HG02642 (cell line): ENCODE measurements around the gene MTG1.
A peak's percentile ranks its signal among the peaks of the same experiment; 100 is the strongest.
"Not testable (repeated sequence)": the region's sequence is repeated elsewhere in the genome, so short reads cannot be mapped to it uniquely, and the experiment has no call there.

Experiments
- ATAC-seq: cut with Tn5 transposase; IDR thresholded peaks from one replicate; pipeline ENCODE4 v1.9.1; 2021; ENCODE audit warnings: mild to moderate bottlenecking; ENCODE audit not compliant: unreplicated experiment, poor library complexity

MTG1 gene

DNA sequence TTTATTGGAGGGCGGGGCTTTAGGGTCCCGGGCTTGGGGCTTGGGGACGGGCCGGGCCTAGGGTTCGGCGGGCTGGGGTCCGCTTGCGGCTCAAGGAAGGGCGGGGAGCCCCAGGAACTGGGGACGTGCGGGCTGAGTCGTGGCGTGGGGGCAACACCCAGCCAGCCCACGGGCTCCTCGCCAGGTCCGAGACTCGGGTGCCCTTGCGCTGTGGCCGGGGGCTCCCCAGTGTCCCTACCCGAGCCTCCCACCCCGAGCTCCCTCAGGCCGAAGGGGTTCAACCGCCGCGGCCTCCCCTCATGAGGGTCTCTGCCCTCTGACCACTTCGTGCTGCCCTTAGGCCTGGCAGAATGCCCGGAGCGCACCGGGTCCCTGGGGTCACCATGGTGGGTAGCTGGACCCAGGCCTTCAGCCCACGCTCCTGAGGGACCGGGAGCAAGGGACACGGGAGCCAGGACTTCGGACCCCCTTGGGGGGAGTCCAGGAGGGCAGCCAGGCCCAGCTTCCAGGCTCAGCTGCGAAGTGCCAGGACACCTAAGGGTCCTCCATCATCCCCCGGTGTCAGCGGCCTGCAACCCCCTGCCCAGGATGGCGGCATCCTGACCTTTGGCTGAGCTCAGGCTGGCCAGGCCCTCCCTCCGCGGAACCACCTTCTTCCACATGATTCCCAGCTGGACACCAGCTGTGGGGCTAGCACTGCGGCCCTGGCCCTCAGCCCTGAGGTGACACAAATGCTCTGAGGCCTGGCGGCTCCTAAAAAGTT, 35.6 kb upstream of the MTG1 start:
- ATAC-seq = no peak

- ATAC-seq = no peak
Observed at GRCh38 chr10:133358925-133359310, 35.0 kb upstream of the MTG1 start.

GRCh38 chr10:133359554-133359971, 34.4 kb upstream of the MTG1 start:
- ATAC-seq = no peak

DNA sequence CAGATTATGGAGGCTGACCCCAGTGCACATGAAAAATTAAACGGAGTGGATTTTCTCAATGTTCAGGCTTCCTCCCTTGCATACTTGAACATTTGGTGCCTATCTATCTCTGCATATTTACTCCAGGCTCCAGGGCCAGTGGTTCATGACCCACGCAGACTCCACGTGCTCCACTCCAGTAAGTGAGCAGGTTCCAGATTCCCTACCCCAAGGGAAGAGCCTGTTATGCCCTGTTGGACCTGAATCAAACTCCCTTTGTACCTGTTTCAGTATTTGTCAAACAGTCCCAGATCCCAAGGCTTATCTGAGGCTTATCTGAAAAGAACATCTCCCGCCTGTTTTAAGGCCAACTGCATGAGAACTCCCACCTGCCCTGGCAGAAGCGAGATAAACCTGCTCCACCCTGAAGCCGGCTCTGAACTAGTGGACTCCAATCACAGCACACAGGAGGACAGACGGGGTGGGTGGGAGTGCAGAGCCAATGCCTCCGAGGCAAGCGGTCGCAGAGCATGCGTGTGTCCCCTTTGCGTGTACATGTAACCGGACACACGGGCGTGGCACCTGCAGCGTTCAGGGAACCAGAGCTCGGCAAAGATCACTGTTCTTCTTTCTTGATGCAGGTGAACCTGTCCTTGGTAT, 33.9 kb upstream of the MTG1 start:
- ATAC-seq = no peak

DNA sequence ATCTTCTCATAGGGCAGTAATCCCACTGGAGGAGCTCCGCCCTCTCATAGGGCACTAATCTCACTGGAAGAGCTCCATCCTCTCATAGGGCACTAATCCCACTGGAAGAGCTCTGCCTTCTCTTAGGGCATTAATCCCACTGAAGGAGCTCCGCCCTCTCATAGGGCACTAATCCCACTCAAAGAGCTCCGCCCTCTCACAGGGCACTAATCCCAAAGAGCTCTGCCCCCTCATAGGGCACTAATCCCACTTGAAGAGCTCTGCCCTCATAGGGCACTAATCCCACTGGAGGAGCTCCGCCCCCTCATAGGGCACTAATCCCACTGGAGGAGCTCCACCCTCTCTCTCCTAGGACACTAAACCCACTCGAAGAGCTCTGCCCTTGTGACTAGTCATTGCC, 32.7 kb upstream of the MTG1 start:
- no peak for ATAC-seq

- no peak for ATAC-seq
Observed at GRCh38 chr10:133361773-133362441, 32.0 kb upstream of the MTG1 start.

DNA sequence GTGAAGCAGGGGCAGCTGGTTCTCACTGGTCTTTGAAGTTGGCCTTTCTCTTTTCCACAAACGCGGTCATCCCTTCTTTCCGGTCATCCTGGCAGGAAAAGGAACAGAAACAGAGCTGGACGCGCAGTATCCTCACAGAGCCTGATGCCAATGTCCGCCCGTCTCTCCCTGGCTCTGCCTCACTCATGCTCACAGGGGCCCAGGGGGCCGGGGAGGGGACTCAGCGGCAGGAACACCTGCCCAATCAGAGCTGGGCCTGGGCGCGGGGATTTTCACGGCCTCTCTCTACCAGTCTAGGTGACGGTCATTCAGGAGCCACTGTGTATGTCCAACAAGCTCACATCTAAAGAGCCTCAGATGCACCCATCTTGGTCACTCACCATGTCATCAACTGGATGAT, 31.1 kb upstream of the MTG1 start:
- ATAC-seq = no peak

DNA sequence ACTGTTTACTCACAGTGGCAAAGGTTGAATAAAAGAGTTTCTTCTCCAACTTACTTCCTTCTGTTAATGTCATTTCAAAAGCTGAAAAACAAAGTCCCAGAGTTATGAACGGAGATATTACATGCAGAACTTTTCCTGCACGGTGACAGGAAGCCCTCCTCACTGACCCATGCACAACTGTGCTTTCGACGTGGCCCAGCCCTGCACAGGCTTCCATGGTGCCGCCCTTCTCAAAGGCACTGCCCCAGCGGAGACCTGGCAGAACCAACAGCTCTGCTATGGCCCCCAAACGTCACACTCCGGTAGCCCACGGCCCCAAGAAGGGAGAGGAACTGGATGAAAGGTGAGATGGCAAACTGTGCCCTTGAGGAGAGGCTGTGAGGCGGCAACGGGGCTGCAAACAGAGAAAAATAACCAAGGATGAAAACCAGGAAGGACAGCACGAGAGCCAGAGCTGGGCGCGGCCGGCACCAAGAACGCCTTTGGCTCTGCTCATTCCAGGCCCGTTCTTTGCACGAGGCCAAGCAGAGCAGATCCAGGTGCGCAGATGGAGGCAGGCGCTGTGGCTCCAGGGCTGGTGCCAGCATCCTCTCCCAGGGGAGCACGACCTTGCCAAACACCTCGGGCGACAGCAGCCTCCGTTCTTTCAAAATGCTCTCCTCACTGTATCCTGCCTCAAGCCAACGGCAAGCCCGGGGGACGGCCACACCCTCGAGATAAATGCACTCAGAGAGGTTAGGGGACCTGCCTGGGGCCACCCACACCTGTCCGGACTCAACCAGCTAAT, 29.1 kb upstream of the MTG1 start:
- no peak for ATAC-seq

DNA sequence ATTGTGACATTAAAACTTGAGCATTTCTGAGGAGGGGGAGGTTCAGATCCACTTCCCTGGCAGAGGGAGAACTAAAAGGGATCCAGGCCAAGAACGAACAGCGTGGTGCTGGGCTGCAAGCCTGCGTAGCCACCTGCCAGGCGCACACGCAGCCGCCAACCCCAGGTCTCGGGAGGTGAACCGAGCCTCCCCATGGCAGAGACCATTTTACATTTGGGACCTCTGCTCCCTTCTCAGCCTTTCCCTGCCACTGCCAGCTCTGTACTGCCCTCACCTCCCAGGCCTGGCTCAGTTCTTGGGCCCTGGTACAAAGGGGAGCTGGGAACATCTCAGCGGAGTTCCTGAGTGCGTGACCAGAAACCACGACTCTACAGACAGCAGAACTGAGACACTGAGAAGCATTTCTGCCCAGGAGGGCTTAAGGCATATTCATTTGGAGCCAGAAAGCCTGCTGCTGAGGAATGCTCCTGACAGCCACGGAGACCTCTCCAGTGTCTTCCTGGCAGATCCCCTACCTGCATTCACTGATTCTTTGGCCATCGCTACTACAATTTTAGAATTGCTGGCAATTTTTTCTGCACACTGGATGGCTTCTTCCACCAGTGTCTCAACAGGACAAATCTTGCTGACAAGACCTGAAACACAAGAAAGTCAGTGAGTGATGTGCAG, 28.4 kb upstream of the MTG1 start:
- ATAC-seq = no peak

GRCh38 chr10:133366130-133366478, 27.9 kb upstream of the MTG1 start:
- no peak for ATAC-seq

- ATAC-seq = no peak
Observed at GRCh38 chr10:133366751-133367150, 27.2 kb upstream of the MTG1 start.

DNA sequence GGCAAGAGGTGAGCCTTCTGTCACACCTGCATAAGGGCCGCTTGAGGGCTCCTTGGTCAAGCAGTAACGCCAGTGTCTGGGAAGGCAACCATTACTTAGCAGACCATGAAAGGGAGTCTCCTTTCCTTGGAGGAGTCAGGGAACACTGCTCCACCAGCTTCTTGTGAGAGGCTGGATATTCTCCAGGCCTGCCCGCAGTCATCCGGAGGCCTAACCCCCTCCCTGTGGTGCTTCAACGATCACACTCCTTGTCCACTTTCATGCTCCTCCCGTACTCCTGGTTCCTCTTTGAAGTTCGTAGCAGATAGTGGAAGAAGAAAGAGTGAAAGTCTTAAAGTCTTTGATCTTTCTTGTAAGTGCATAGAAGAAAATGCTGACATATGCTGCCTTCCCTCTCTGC, 26.5 kb upstream of the MTG1 start:
- ATAC-seq = not testable (repeated sequence)

DNA sequence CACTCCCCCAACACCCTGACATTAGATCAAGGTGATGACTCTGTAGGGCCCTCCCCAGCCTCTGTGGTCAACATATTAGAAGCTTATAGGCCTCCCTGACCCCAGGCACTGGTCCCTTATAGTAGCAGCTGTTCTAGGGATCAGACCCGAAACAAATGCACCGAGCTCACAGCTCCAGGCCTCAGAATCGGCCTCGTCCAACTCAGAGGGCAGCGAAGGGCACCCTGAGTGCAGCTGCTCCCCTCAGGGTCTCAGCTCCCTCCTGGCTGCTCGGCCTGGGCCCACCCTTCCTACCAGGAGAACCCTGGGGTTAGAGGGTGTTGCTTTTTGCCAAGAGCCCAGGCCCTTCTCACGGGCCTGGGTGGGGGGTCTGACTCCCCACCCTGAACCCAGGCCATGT, 25.8 kb upstream of the MTG1 start:
- no peak for ATAC-seq

DNA sequence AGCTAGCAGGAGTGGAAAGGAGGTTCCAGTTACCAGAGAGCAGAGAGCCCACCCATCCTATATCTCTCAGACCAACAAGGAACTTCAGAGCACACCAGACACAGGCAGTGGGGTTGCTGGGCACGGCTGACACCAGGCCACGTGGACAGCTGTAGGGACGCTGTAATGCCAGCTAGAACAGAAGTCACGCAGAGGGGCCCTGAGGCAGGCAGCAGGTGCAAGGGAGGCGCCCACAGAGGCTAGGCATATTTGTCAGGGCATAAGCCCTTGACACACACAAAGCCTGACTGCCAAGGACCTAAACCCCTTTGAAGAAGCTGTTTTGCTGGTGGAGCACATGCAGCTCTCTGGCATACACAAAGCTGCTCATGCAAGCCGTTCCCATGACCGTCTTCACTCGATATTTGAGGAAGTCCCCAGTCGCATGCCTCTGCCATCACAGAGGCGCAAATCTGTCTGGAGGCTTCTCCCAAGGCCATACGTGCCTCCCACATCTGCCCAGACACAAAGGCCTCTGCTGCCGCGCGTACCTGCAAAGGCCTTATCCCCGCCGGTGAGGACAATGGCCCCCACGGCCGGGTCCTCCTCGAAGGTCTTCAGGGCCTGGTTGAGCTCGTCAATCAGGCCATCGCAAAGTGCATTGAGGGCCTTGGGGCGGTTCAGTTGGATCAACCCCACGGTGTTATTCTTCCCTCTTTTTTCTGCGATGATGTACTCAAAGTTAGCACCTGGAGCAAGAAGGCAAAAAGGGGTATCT, 23.7 kb upstream of the MTG1 start:
- no peak for ATAC-seq

DNA sequence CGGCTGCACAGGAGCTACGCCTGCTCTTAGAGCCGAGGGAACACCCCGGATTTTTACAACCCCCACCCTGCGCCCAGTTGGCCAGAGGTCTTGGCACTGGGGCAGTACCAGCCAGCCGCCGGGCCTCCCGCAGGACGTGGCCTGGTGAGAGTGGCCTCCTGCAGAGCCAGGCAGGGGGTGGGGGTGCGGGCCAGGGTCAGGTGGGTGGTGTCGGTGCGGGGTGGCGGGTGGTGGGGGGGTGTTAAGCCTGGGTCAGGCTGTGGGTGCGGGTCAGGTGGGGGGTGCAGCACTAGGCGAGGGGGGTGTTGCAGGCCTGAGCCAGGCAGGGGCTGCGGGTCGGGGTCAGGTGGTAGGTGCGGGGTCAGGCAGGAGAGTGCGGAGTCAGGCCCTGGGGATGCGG, 21.4 kb upstream of the MTG1 start:
- no peak for ATAC-seq

DNA sequence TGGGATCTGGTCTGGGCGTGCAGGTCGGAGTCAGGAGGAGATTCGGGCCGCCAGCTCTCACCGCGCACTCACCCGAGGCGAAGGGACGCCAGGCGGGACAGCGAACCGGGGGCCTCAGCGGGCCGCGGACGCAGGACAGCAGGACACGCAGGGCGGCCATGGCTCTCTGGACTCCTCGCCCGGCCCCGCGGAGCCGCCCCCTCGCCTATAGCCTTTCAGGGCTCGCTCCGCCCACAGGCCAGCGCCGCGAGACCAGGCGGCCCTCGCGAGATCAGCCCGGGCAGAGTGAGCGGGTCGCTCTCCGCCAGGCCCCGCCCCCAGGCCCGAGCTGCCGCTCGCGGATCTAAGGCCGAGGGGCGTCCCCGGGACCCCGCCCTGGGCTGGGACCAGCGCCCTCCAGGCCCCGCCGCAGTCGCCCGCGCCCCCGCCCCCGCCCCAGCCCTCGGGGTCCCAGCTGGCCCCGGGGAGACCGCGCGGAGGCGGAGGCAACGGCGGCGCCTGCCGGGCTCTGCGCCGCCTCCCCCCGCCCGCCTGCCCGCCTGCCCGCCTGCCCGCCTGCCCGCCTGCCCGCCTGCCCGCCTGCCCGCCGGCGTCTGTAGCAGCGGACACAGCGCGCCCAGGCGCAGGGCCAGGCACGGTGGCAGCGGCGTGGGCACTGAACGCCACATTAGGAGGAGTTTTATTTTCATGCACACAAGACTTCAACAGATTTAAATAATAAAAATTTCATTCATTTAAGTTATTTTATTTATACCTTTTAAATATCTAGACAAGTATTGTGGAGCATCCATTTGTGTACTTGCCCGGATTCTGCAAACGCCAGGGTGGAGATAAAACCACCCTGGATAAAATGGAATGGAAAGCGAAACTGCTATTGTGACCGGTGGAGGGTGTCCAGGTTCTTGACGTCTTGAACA, 20.5 kb upstream of the MTG1 start, which contains the start of gene ECHS1:
Gene ECHS1 (minus strand): TSS at position 181 of the 917 bp plus-strand sequence. CDS start 21 bp downstream, at position 160.
- peak; percentile 93 for ATAC-seq

DNA sequence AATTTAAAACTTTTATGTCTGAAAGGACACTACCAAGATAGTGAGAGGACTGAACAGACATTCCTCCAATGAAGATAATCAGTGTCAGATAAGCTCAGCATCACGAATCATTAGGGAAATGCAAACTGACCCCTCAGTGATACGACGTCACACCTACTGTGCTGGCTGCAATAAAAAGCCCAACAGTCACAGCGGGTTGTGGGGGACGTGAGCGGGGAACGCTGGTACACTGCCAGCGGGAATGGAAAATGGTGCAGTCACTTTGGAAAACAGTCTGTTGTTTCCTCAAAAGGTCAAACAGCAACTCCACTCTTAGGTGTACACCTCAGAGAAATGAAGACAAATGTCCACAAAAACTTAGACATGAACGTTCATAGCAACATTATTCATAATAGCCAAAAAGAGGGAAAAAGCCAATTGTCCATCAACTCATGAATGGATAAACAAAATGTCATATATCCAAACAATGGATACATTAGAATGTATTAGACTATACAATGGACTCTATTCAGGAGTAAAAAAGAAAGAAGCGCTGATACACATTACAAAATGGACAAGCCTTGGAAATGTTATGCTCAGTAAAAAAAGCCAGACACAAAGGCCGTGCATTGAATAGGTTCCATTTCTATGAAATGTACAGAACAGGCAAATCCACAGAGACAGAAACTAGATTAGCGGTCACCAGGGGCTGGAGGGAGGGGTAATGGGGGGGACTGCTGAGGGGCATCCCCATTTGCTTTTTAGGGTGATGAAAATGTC, 18.4 kb upstream of the MTG1 start:
- ATAC-seq = no peak

- not testable (repeated sequence) for ATAC-seq
Observed at GRCh38 chr10:133376183-133376582, 17.8 kb upstream of the MTG1 start.
